GM03348 (cell line): ENCODE data around the gene GRIK5.
"Not testable (repeated sequence)": the region's sequence is repeated elsewhere in the genome, so short reads cannot be mapped to it uniquely, and the experiment has no call there.

ENCODE experiments used
- DNase-seq: peaks from one replicate; pipeline ENCODE4 v3.0.0; 2012; ENCODE audit warnings: low spot score

Gene GRIK5

GRCh38 chr19:42048992-42049391 lies 21.0 kb downstream of the GRIK5 start:
- no peak for DNase-seq

DNA sequence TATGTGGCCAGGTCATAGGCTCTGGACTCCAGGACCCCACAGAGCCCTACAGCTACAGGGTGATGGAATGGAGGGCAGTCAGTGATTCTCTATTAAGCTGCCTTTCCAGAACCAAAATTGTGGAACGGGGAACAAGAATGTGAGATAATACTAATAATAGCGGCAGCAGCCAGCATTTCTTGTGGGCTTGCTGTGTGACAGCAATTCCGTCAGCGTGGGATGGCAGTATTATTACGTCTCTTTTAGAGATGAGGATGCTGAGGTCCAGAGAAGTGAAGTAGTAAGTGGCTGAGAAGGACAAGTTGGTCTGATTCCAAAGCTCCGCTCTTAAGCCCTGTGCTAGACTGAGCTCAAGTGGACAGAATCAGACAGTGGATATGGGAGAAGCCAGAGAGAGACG lies 24.4 kb downstream of the GRIK5 start:
- no peak for DNase-seq

- no peak for DNase-seq
Measured at GRCh38 chr19:42042455-42043170, 27.4 kb downstream of the GRIK5 start.

GRCh38 chr19:42040491-42040890 lies 29.5 kb downstream of the GRIK5 start:
- not testable (repeated sequence) for DNase-seq

DNA sequence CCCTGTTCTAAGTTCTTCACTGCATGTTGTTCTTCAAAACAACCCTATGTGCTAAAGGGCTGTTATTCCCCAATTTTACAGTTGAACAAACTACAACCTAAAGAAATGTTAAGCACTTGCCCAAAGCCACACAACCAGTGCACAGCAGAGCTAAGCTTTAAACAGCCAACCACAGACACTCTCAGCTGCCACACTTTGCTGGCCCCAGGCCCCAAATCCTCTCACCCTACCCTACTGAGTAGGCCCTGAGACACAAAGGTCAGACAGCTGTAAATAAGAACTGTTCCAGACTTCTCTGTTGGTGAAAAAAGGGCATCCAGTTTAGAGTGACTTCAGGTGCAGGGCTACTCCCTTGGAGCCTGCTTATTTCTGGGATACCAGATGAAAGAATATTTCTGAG lies 30.0 kb downstream of the GRIK5 start:
- DNase-seq, result no peak

DNA sequence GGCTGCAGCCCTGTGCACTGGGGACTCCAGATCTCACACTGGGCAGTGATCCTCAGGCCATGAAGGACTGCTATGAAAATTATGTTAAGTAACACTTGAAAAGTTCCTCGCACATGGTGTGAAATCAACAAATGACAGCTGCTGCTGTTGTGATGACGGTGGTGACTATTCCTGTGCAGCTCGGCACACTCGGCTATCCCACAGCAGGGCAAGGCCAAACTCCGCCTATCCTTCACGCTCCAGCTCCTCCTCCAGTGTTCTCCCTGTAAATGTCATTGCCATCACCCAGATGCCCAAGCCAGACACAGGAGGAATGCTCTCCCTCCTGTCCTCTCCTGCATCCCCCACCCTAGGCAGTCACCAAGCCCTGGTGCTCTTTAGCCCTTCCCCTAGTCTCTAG lies 31.3 kb downstream of the GRIK5 start:
- DNase-seq, result no peak

DNA sequence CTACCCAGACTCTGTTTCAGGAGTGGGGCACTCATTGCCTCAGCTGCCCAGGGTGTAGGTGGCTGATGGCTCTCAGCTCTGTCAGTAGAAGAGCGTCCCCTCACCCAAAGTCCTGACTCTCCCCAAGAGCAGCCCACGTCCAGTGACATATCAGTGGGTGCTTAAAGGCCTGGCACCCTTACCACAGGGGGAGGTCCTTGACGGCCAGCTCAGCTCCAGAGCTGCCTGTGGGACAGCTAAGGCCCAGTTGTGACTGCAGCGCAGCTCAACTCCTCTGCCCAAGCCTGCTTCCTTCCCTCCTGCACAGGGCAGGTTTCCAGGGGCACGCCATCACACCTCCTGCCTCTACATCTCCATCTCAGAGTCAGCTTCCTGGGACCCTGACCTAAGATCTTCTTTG lies 32.4 kb downstream of the GRIK5 start:
- no peak for DNase-seq

DNA sequence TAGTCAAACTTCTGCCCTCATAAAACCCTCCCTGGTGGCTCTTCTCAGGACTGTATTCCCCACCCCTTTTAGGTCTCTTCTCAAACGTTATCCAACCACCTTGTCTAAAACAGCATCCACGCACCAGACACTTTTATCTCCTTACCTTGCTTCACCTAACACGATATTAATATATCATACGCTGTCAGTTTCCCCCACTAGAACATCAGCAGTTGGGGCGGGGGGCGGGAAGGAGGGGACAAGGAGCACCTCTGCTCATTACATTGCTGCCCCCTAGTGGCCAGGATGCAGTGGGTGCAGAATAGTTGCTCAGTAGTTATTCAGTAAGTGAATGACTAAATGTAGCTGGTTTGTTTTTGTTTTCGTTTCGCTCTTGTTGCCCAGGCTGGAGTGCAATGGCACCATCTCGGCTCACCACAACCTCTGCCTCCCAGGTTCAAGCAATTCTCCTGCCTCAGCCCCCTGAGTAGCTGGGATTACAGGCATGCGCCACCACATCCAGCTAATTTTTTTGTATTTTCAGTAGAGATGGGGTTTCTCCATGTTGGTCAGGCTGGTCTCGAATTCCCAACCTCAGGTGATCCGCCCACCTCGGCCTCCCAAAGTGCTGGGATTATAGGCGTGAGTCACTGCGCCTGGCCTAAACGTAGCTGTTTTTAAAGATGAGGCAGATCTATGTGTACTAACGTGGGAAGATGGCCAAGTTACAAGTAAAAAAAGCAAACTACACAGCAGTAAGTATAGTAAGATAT lies 35.2 kb downstream of the GRIK5 start:
- peak; percentile 87 for DNase-seq

DNA sequence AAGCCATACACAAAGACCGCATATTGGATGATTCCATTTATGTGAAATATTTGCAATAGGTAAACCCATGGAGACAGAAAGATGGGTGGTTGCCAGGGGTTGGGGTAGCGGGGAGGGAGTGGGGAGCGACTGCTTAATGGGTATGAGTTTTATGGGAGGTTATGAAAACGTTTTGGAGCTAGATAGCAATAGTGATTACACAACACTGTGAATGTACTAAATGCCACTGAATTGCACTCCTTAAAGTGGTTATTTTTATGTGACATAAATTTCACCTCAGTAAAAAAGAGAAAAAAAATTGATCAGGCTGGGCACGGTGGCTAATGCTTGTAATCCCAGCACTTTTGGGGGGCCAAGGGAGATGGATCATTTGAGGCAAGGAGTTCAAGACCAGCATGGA lies 36.6 kb downstream of the GRIK5 start:
- DNase-seq, result no peak

GRCh38 chr19:42032431-42032830 lies 37.6 kb downstream of the GRIK5 start:
- DNase-seq, result no peak

DNA sequence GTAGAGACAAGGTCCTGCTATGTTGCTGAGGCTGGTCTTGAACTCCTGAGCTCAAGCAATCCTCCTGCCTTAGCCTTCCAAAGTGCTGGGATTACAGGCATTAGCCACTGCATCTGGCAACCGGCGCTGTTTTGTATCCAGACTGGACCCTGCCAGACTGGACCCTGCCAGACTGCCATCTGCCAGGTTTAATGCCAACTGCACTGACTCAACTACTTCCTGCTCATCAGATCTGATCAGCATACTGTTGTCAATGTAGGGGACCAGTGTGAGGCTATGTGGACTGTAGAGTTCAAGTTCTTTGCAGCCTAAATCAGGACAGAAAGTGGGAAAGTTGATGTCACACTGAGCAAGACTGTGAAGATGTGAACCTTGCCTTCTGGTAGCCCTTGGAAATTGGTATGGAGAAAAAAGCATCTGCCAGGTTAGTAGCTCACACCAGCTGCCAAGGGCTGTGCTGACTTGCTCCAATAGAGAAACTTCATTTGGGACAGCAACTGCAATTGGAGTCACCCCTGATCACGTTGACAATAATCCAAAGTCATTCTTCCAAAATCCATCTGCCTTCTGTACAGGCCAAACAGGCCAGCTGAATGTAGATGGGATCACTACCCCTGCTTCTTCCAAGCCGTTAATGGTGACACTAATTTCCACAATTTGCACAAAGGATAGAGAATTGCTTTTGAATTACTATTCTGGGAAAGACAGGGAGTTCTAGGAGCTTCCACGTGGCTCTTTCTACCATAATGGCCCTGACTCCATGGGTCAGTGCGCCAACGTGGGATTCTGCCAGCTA lies 39.2 kb downstream of the GRIK5 start:
- DNase-seq, result no peak

- DNase-seq, result no peak
Measured at GRCh38 chr19:42028304-42029216, 41.4 kb downstream of the GRIK5 start.

GRCh38 chr19:42024622-42025111 lies 45.3 kb downstream of the GRIK5 start:
- peak; percentile 91 for DNase-seq

GRCh38 chr19:42023943-42024260 lies 46.1 kb downstream of the GRIK5 start:
- DNase-seq, result no peak

GRCh38 chr19:42023121-42023942 lies 46.7 kb downstream of the GRIK5 start:
- DNase-seq, result peak; percentile 70

GRCh38 chr19:42022616-42023015 lies 47.4 kb downstream of the GRIK5 start:
- no peak for DNase-seq

- no peak for DNase-seq
Measured at GRCh38 chr19:42021185-42021584, 48.8 kb downstream of the GRIK5 start.

DNA sequence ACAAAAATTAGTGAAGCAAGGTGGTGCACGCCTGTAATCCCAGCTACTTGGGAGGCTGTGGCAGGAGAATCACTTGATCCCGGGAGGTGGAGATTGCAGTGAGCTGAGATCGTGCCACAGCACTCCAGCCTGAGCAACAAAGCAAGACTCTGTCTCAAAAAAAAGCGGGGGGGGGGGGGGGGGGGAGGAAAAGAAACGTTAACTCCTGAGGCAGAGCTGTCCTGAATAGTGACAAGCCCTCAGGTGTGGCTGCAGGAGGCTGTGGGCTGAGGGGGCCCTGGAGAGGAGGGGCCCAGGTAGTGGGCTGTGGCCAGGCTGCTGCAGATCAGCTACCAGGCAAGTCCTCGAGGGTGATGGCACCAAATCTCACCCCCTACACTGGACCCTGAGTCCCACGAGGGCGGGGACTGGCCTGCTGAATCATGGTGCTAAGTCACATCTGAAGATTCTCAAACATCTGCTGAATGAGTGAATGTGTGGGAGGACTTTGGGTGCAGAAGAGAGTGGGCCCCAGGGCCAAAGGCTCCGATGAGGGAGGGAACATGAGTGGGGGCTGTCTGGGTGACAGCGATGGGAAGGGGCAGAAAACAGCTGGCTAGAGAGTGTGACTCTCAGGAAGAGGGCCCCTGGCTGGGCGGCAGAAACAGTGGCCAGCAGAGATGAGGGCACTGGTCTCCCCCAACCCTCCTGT lies 51.4 kb downstream of the GRIK5 start:
- DNase-seq, result peak; percentile 70

- no peak for DNase-seq
Measured at GRCh38 chr19:42017040-42017439, 53.0 kb downstream of the GRIK5 start.

DNA sequence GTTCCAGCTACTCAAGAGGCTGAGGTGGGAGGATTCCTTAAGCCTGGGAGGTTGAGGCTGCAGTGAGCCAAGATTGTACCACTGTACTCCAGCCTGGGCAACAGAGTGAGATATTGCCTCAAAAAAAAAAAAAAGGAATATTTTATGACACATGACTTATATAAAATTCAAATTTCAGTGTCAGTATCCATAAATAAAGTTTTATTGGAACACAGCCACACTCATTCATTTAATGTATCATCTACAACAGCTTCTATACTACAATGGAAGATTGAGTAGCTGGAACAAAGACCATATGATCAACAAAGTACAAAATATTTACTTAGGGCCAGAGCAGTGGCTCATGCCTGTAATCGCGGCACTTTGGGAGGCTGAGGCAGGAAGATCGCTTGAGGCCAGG lies 57.3 kb downstream of the GRIK5 start:
- DNase-seq, result not testable (repeated sequence)
